ENCODE data around the gene KRTAP10-12. TPM values are rescaled to one million over a fixed set of nuclear protein-coding genes. Genes with fewer than 3 reads are reported as not detected.

The KRTAP10-12 gene
- polyA plus RNA-seq, 3 donors = not detected

DNA sequence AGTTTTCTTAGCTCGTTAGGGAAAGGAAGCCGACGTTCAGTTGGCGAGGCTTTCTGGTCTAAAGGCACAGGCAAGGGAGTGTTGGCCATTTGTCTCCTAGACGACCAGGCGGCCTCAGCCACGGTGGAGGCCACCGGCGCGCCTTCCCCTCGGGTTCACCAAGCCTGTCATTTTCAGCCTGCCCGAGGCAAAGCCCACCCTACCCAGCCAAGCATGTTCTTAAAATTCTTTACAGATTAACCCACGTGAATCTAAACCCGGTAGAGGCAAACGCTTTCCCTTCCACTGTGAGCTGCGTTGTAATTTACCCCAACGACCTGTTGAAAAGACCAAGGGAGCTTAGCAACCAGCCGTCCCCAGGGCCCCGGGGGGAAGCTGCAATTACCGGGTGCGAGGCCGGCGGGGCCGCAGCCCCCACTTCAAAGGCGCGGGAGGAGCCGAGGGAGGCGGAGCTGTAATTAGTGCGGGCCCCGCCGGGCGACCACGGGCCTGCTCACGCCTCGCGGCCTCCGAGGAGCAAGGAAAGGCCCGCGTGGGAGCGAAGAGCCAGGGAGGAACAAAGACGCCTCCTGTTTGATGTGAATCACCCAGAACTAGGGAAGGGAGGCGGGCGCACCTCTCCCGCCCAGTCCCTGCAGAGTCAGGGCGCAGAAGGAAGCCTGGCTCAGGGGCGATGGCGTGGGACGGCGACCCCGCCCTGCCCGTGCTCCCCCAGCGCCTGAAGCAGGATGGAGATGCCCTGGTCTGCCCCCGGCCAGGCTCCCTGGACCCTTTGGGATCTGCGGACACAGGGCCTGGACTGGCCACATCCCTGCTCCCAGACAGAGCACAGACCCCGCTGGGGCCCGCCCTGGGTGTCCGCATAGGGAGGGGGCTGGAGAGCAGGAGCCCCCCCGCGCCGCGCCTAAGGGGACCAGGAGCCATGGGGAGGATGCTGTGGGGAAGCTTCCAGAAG, 26.5 kb downstream of the KRTAP10-12 start:
- H3K36me3 ChIP-seq (replicated peaks in 1 of 2; ENCODE audit: control insufficient read depth in 1 of 2, insufficient read depth in 2 of 2, low read length in 2 of 2) = no peaks in the 10 kb centered on the region
- no peak overlapping the region for H3K4me2 ChIP-seq (replicated peaks; ENCODE audit: extremely low read depth, low read length, poor library complexity, severe bottlenecking)
- no peak overlapping the region for H3K27ac Mint-ChIP-seq
- H3K79me2 ChIP-seq (ENCODE audit: insufficient read depth, low read length) = no peaks in the 10 kb centered on the region
- peaks cover 0 to 10% (median 4%) of the 10 kb centered on the region in 7 donors for H3K9me3 Mint-ChIP-seq
- H2AFZ ChIP-seq (ENCODE audit: insufficient read depth, low read depth, low read length, poor library complexity, severe bottlenecking) = no peak overlapping the region
- no peak for DNase-seq
- H3K36me3 Mint-ChIP-seq = peaks cover 0 to 2% of the 10 kb centered on the region in 2 donors
- H3K9ac ChIP-seq (ENCODE audit: insufficient read depth, low read length, poor library complexity, severe bottlenecking) = no peak overlapping the region
- TF ChIP-seq CTCF (IDR thresholded peaks at IDR 0.05) = no peak
- H3K9me3 ChIP-seq (replicated peaks in 1 of 2; ENCODE audit: control insufficient read depth in 1 of 2, insufficient read depth in 1 of 2, low read length in 2 of 2) = peaks cover 0 to 10% of the 10 kb centered on the region in 2 donors
- H3K4me3 Mint-ChIP-seq = peak overlapping the region in 1 of 2 donors; percentile 72
- intact Hi-C loops (cut with micrococcal nuclease) = no loop called here
- H3K4me1 ChIP-seq (ENCODE audit: control insufficient read depth in 1 of 2, insufficient read depth in 2 of 2, low read length in 2 of 2) = no peaks in the 10 kb centered on the region
- H3K27me3 ChIP-seq (ENCODE audit: control insufficient read depth in 2 of 2, insufficient read depth in 2 of 2, low read length in 2 of 2) = peaks cover 22 to 58% of the 10 kb centered on the region in 2 donors
- peaks cover 54 to 86% (median 73%) of the 10 kb centered on the region in 3 donors for H3K27me3 Mint-ChIP-seq (ENCODE audit: low read depth in 3 of 3)
- no peaks in the 10 kb centered on the region for H4K20me1 ChIP-seq (ENCODE audit: insufficient read depth, low read length)
- WGBS (ENCODE audit: insufficient coverage) = 17% methylated on average over 60 of the region's 61 CpGs
- H3K27ac ChIP-seq (ENCODE audit: low read depth in 1 of 2, low read length in 2 of 2) = no peak overlapping the region
- H3K4me3 ChIP-seq (replicated peaks in 1 of 3; ENCODE audit: low read depth in 2 of 3, low read length in 3 of 3) = no peak overlapping the region
- no peaks in the 10 kb centered on the region for H3K4me1 Mint-ChIP-seq

GRCh38 chr21:44724196-44724595, 27.2 kb downstream of the KRTAP10-12 start:
- Mint-ChIP-seq H3K9me3 (peaks cover 0 to 10% (median 3%) of the 10 kb centered on the region in 7 donors), H3K27me3 (ENCODE audit: low read depth in 3 of 3) (peaks cover 48 to 80% (median 70%) of the 10 kb centered on the region in 3 donors), H3K27ac (no peak overlapping the region), H3K4me3 (peak overlapping the region in 1 of 2 donors; percentile 83), H3K4me1 (no peaks in the 10 kb centered on the region), H3K36me3 (peaks cover 0 to 2% of the 10 kb centered on the region in 2 donors)
- 94% methylated on average over 6 of the region's 7 CpGs for WGBS (ENCODE audit: insufficient coverage)
- Histone ChIP-seq H3K27me3 (ENCODE audit: control insufficient read depth in 2 of 2, insufficient read depth in 2 of 2, low read length in 2 of 2) (peaks cover 22 to 51% of the 10 kb centered on the region in 2 donors), H4K20me1 (ENCODE audit: insufficient read depth, low read length) (no peaks in the 10 kb centered on the region), H3K4me1 (ENCODE audit: control insufficient read depth in 1 of 2, insufficient read depth in 2 of 2, low read length in 2 of 2) (no peaks in the 10 kb centered on the region), H3K36me3 (replicated peaks in 1 of 2; ENCODE audit: control insufficient read depth in 1 of 2, insufficient read depth in 2 of 2, low read length in 2 of 2) (no peaks in the 10 kb centered on the region), H3K4me3 (replicated peaks in 1 of 3; ENCODE audit: low read depth in 2 of 3, low read length in 3 of 3) (no peak overlapping the region), H2AFZ (ENCODE audit: insufficient read depth, low read depth, low read length, poor library complexity, severe bottlenecking) (no peak overlapping the region), H3K9ac (ENCODE audit: insufficient read depth, low read length, poor library complexity, severe bottlenecking) (no peak overlapping the region), H3K27ac (ENCODE audit: low read depth in 1 of 2, low read length in 2 of 2) (no peak overlapping the region), H3K9me3 (replicated peaks in 1 of 2; ENCODE audit: control insufficient read depth in 1 of 2, insufficient read depth in 1 of 2, low read length in 2 of 2) (peaks cover 0 to 5% of the 10 kb centered on the region in 2 donors), H3K4me2 (replicated peaks; ENCODE audit: extremely low read depth, low read length, poor library complexity, severe bottlenecking) (no peak overlapping the region), H3K79me2 (ENCODE audit: insufficient read depth, low read length) (no peaks in the 10 kb centered on the region)
- intact Hi-C loops (cut with micrococcal nuclease) = no loop called here
- no peak for TF ChIP-seq CTCF (IDR thresholded peaks at IDR 0.05)
- no peak for DNase-seq

Measured in CD14-positive monocyte (primary cell).